Measurements from ENCODE around the gene GOLGA6L9. TPM values are rescaled to one million over a fixed set of nuclear protein-coding genes. Genes with fewer than 3 reads are reported as not detected.
"Not testable (repeated sequence)": the region's sequence is repeated elsewhere in the genome, so short reads cannot be mapped to it uniquely, and the experiment has no call there.

Gene GOLGA6L9
- total and polyA plus RNA-seq, 2 donors from 2014 or later = 1.3 to 2.9 TPM

DNA sequence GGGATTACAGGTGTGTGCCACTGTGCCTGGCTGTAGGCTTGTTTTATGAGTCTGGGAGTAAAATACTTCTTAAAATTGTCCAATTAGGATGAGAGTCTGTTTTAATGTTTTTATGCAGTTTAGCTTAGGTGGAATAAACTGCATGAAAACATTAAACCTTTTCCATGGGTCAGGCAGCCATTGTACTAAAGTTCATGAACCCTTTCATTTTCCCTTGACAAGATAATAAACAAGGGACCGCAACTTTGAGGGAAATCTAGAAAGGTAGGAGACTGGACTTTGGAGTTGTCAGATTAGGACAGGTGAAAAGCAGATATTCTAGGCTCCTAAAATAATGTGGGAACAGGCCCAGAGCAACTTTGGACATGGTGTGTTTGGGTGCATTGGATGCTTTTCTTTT lies 27.3 kb upstream of the GOLGA6L9 start:
- H3K36me3 ChIP-seq (ENCODE audit: control insufficient read depth in 2 of 3, insufficient read depth in 3 of 3, low read length in 3 of 3); H3K4me1 ChIP-seq (ENCODE audit: control insufficient read depth in 2 of 3, insufficient read depth in 2 of 3, low read depth in 1 of 3, low read length in 3 of 3); DNase-seq; H3K27ac ChIP-seq (ENCODE audit: low read depth in 2 of 2, low read length in 2 of 2); H3K4me3 ChIP-seq (ENCODE audit: low read length in 3 of 3); H3K9ac ChIP-seq (ENCODE audit: low read length in 3 of 3); H3K27me3 ChIP-seq (ENCODE audit: control insufficient read depth, insufficient read depth, low read length); intact Hi-C loops (cut with DNase I); H3K9me3 ChIP-seq (ENCODE audit: control insufficient read depth in 2 of 3, insufficient read depth in 1 of 3, low read length in 3 of 3); FAIRE-seq: not testable (repeated sequence)

GRCh38 chr15:82406211-82406610 lies 23.4 kb upstream of the GOLGA6L9 start:
- H3K9me3 ChIP-seq (ENCODE audit: control insufficient read depth in 2 of 3, insufficient read depth in 1 of 3, low read length in 3 of 3); FAIRE-seq; H3K27ac ChIP-seq (ENCODE audit: low read depth in 2 of 2, low read length in 2 of 2); H3K36me3 ChIP-seq (ENCODE audit: control insufficient read depth in 2 of 3, insufficient read depth in 3 of 3, low read length in 3 of 3); H3K9ac ChIP-seq (ENCODE audit: low read length in 3 of 3); DNase-seq; intact Hi-C loops (cut with DNase I); H3K4me1 ChIP-seq (ENCODE audit: control insufficient read depth in 2 of 3, insufficient read depth in 2 of 3, low read depth in 1 of 3, low read length in 3 of 3); H3K4me3 ChIP-seq (ENCODE audit: low read length in 3 of 3); H3K27me3 ChIP-seq (ENCODE audit: control insufficient read depth, insufficient read depth, low read length): not testable (repeated sequence)

GRCh38 chr15:82410306-82410705 lies 19.3 kb upstream of the GOLGA6L9 start:
- FAIRE-seq; H3K4me3 ChIP-seq (ENCODE audit: low read length in 3 of 3); H3K27me3 ChIP-seq (ENCODE audit: control insufficient read depth, insufficient read depth, low read length); H3K9me3 ChIP-seq (ENCODE audit: control insufficient read depth in 2 of 3, insufficient read depth in 1 of 3, low read length in 3 of 3); H3K9ac ChIP-seq (ENCODE audit: low read length in 3 of 3); H3K27ac ChIP-seq (ENCODE audit: low read depth in 2 of 2, low read length in 2 of 2); H3K36me3 ChIP-seq (ENCODE audit: control insufficient read depth in 2 of 3, insufficient read depth in 3 of 3, low read length in 3 of 3); intact Hi-C loops (cut with DNase I); DNase-seq; H3K4me1 ChIP-seq (ENCODE audit: control insufficient read depth in 2 of 3, insufficient read depth in 2 of 3, low read depth in 1 of 3, low read length in 3 of 3): not testable (repeated sequence)

- H3K27ac ChIP-seq (ENCODE audit: low read depth in 2 of 2, low read length in 2 of 2); H3K36me3 ChIP-seq (ENCODE audit: control insufficient read depth in 2 of 3, insufficient read depth in 3 of 3, low read length in 3 of 3); H3K4me3 ChIP-seq (ENCODE audit: low read length in 3 of 3); H3K9me3 ChIP-seq (ENCODE audit: control insufficient read depth in 2 of 3, insufficient read depth in 1 of 3, low read length in 3 of 3); DNase-seq; FAIRE-seq; H3K27me3 ChIP-seq (ENCODE audit: control insufficient read depth, insufficient read depth, low read length); H3K9ac ChIP-seq (ENCODE audit: low read length in 3 of 3); H3K4me1 ChIP-seq (ENCODE audit: control insufficient read depth in 2 of 3, insufficient read depth in 2 of 3, low read depth in 1 of 3, low read length in 3 of 3); intact Hi-C loops (cut with DNase I): not testable (repeated sequence)
Observed at GRCh38 chr15:82411595-82411994, 18.0 kb upstream of the GOLGA6L9 start.

DNA sequence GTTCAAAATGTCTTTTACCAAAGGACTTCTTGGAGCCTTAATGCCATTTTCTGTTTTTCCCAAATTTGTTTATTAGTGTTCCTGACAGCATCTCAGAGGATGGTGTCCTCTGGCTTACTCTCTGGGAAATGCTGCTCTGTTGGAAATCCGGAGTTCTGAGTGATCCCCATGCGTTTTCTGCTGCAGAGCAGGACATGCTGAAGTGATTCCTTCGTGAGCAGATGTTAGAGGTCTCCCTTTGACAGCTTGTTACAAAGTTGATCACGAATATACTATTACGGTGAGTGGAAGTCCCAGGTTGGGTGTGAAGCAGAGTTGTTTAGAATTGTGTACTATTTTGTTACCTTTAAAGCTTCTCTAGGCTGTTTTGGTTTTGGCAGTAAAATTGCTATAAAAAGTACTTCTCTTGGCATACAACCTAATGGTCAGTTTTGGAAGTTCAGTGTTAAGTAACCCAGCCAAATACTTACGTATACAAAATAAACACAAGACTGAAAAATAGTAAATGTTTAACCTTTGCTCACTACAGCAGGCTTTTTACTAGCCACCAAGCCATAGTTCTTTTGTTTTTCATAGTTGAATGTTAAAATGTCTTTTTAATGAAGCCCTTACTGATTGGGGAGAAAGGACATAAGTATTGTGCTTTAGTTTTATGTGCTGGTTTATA lies 15.0 kb upstream of the GOLGA6L9 start:
- intact Hi-C loops (cut with DNase I); H3K27ac ChIP-seq (ENCODE audit: low read depth in 2 of 2, low read length in 2 of 2); H3K27me3 ChIP-seq (ENCODE audit: control insufficient read depth, insufficient read depth, low read length); H3K9ac ChIP-seq (ENCODE audit: low read length in 3 of 3); H3K9me3 ChIP-seq (ENCODE audit: control insufficient read depth in 2 of 3, insufficient read depth in 1 of 3, low read length in 3 of 3); H3K4me1 ChIP-seq (ENCODE audit: control insufficient read depth in 2 of 3, insufficient read depth in 2 of 3, low read depth in 1 of 3, low read length in 3 of 3); FAIRE-seq; H3K36me3 ChIP-seq (ENCODE audit: control insufficient read depth in 2 of 3, insufficient read depth in 3 of 3, low read length in 3 of 3): not testable (repeated sequence)
- peak in 2 of 5 donors; percentile 33 to 53 for DNase-seq
- peak overlapping the region in 2 of 3 donors; percentile 8 to 23 for H3K4me3 ChIP-seq (ENCODE audit: low read length in 3 of 3)

DNA sequence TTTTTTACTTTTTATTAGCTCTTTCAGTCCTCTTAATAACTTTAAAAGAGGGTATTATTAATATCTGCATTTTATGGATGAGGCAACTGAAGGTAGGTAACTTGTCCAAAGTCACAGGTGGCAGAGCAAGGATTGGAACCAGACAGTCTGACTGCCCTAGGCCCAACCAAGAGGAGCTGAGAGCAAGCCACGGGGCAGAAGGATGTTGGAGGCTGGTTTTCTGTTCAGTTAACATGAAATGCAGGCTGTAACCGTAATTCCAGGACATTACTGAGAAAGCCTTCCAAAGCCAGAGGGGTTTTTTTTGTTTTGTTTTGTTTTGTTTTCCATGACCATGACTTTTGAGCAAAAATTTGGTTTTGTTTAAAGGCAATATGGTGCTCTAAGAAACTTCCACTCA lies 9.1 kb upstream of the GOLGA6L9 start:
- H3K4me1 ChIP-seq (ENCODE audit: control insufficient read depth in 2 of 3, insufficient read depth in 2 of 3, low read depth in 1 of 3, low read length in 3 of 3); H3K4me3 ChIP-seq (ENCODE audit: low read length in 3 of 3); DNase-seq; H3K27me3 ChIP-seq (ENCODE audit: control insufficient read depth, insufficient read depth, low read length); H3K9ac ChIP-seq (ENCODE audit: low read length in 3 of 3); intact Hi-C loops (cut with DNase I); H3K27ac ChIP-seq (ENCODE audit: low read depth in 2 of 2, low read length in 2 of 2); H3K9me3 ChIP-seq (ENCODE audit: control insufficient read depth in 2 of 3, insufficient read depth in 1 of 3, low read length in 3 of 3); H3K36me3 ChIP-seq (ENCODE audit: control insufficient read depth in 2 of 3, insufficient read depth in 3 of 3, low read length in 3 of 3); FAIRE-seq: not testable (repeated sequence)

GRCh38 chr15:82420966-82421365 lies 8.7 kb upstream of the GOLGA6L9 start:
- intact Hi-C loops (cut with DNase I); H3K27ac ChIP-seq (ENCODE audit: low read depth in 2 of 2, low read length in 2 of 2); DNase-seq; H3K9me3 ChIP-seq (ENCODE audit: control insufficient read depth in 2 of 3, insufficient read depth in 1 of 3, low read length in 3 of 3); H3K4me3 ChIP-seq (ENCODE audit: low read length in 3 of 3); FAIRE-seq; H3K36me3 ChIP-seq (ENCODE audit: control insufficient read depth in 2 of 3, insufficient read depth in 3 of 3, low read length in 3 of 3); H3K4me1 ChIP-seq (ENCODE audit: control insufficient read depth in 2 of 3, insufficient read depth in 2 of 3, low read depth in 1 of 3, low read length in 3 of 3); H3K27me3 ChIP-seq (ENCODE audit: control insufficient read depth, insufficient read depth, low read length); H3K9ac ChIP-seq (ENCODE audit: low read length in 3 of 3): not testable (repeated sequence)

GRCh38 chr15:82427117-82427516 lies 2.5 kb upstream of the GOLGA6L9 start:
- H3K9ac ChIP-seq (ENCODE audit: low read length in 3 of 3); H3K9me3 ChIP-seq (ENCODE audit: control insufficient read depth in 2 of 3, insufficient read depth in 1 of 3, low read length in 3 of 3); H3K27me3 ChIP-seq (ENCODE audit: control insufficient read depth, insufficient read depth, low read length); H3K4me3 ChIP-seq (ENCODE audit: low read length in 3 of 3); H3K36me3 ChIP-seq (ENCODE audit: control insufficient read depth in 2 of 3, insufficient read depth in 3 of 3, low read length in 3 of 3); intact Hi-C loops (cut with DNase I); H3K27ac ChIP-seq (ENCODE audit: low read depth in 2 of 2, low read length in 2 of 2); H3K4me1 ChIP-seq (ENCODE audit: control insufficient read depth in 2 of 3, insufficient read depth in 2 of 3, low read depth in 1 of 3, low read length in 3 of 3); DNase-seq; FAIRE-seq: not testable (repeated sequence)

All from kidney (tissue), 11 donors.